HG03460 (cell line): ENCODE measurements around the gene NOXA1.

Experiments
- ATAC-seq: cut with Tn5 transposase; IDR thresholded peaks from one replicate; pipeline ENCODE4 v1.9.1; 2021; ENCODE audit not compliant: unreplicated experiment

The NOXA1 gene

DNA sequence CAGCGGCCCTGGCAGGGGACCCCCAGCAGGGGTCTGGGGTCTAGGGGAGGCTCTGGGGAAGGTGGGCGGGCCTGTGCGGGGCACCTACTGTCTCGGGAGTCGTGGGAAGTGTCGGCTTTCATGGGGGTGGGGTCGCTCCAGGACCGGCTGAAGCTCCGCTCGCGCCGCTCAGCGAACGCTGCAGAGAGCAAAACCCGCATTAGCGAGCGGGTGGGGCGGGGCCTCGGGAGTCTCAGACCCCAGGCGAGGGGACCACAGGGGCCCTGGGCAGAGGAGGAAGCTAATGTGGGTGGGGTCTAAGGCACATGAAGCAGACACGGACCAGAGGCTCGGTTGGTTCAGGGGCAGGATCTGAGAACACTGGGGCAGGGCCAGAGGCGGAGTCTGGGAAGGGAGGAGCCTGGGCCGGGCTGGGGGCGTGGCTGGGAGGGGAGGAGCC, 30.5 kb downstream of the NOXA1 start:
- ATAC-seq: peak; percentile 59

- no peak for ATAC-seq
These were observed 31.0 kb downstream of the NOXA1 start for GRCh38 chr9:137454145-137454596.

GRCh38 chr9:137454597-137455358, 31.6 kb downstream of the NOXA1 start:
- ATAC-seq: no peak

- no peak for ATAC-seq
These were observed 32.3 kb downstream of the NOXA1 start for GRCh38 chr9:137455359-137455991.

DNA sequence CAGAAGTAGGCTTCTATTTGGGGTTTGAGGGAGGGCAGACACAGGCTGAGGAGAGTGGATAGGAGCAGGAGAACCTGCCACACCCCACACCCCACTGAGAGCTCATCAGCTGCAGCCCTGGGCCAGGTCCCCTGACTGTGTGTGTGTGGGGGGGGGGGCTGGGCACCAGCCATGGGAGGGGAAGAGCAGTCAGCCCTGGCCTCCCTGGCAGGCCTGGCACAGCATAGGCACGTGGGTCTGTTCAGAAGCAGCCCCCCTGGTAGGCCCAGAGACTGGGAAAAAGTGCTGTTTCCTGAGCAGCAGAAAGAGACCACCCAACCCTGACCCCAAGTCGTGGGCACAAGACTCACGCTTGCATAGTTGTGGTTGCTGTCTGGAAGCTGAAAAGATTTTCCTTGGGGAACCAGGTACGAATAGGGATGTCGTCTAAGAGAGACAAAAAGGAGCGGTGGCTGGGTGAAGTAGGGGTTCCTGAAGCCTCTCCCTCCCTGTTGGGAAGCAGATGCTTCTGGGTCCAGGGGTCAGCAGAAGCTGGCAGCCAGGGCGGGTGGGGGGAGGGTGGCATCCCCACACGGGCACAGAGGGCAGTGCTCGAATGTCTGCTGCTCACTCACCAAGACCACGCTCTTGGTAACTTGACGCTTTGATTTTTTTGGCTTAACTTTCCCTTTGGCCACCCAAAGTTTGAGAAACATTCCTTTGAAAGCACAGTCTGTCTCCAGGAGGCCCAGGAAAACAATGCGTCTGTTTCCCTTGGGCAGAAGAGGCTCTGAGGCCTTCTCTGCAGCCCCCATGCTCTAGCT, 33.1 kb downstream of the NOXA1 start:
- ATAC-seq: no peak

DNA sequence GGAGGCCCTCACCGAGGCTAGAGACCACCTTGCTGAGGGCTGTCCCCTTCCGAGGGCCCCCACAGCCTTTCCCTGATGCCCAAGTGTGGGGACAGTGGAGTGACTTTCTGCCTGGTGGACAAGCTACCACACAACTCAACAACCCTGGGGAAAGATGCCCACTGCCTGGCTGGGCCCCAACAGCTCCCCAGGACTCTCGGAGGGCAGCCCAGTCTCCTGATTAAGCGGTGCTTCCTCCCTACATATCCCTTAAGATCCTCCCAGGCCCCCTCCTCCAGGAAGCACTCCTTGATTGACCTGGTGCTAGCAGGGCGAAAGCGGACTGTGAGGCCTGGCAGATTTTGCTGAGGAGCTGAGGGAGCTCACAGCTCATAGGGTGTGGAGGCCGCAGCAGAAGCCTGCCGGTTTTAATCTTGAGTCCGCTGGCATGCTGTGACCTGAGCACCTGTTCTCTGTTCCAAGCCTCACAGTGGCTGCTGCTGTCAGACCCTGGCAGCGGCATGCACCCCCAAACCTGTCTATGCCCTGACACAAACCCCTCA, 33.7 kb downstream of the NOXA1 start:
- no peak for ATAC-seq

GRCh38 chr9:137457406-137458193, 34.4 kb downstream of the NOXA1 start:
- ATAC-seq: no peak

DNA sequence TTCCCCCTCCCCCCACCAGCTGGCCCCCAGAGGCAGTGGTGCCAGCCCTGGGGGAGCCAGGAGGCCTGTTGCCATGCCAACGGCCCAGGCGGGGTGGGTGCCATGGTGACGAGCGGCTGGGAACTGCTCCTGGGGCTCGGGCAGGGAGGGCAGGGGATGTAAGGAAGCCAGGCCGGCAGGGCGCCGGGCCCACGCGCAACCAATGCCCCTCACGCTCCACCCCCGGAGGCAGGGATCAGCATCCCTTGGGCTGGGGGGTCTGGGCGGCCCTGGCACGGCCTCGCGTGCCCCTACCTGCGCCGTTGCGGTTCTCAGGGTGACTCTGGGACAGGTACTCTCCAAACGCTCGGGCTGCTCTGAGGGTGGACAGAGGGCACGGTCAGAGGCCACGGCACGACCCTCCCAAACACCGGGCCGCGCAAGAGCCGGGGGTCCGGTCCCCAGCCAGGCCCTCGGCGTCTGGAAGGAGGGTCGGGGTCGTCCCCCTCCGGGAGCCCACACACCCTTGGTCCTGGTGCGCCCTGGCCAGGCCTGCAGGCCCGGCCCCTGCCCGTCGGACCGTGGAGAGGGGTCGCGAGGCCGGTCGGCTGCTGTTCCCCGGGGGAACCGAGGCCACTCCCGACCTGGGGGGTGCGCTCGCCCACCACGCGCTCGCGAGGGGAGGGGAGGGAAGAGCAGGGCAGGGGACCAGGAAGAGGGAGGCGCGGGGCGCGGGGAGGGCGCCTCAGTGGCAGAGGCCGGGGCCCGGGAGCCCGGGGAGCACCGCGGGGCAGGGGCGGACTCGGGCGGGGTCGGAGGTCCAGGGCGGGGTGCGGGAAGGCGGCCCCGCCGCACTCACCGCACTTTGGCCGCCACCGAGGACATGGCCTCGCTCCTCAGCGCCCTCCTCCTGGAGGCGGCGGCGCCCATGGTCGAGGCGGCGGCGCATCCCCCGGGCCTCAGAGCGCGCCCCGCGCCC, 35.3 kb downstream of the NOXA1 start:
- ATAC-seq: peak; percentile 18

GRCh38 chr9:137459152-137459600, 36.0 kb downstream of the NOXA1 start, which contains the start of gene NSMF:
Gene NSMF, minus strand, starts transcription at chr9:137459334. Its CDS starts 232 bp downstream, at chr9:137459102.
- ATAC-seq: peak; percentile 56

DNA sequence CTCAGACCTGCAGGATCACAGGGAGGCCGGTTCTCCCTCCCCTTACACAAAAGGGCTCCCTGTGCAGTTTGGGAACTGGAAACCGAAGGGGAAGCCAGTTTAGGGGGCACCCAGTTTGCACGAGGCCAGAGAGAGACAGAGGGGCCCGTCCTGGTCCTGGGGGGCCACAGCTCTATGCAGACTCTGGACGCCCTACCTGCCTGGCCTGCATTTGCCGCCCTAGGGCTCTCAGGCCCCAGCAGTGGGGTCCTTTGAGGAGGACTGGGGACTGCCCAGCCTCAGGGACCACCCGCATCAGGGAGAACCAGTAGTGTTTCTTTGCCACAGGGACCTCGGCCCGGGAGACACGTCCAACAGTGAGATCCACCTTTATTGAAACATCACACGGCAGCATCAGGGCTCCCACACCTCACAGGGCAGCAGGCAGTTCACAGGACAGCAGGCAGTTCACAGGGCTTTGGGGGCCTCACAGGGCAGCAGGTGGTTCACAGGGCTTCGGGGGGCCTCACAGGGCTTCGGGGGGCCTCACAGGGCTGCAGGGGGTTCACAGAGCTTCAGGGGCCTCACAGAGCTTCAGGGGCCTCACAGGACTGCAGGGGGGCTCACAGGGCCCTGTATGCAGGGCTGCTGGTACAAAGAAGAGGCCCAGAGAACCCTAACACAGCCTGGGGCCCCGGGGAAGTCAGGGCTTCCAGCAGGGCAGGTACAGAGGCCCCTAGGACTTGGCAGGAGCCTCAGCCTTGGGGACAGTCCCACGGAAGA, 36.6 kb downstream of the NOXA1 start:
- ATAC-seq: no peak

DNA sequence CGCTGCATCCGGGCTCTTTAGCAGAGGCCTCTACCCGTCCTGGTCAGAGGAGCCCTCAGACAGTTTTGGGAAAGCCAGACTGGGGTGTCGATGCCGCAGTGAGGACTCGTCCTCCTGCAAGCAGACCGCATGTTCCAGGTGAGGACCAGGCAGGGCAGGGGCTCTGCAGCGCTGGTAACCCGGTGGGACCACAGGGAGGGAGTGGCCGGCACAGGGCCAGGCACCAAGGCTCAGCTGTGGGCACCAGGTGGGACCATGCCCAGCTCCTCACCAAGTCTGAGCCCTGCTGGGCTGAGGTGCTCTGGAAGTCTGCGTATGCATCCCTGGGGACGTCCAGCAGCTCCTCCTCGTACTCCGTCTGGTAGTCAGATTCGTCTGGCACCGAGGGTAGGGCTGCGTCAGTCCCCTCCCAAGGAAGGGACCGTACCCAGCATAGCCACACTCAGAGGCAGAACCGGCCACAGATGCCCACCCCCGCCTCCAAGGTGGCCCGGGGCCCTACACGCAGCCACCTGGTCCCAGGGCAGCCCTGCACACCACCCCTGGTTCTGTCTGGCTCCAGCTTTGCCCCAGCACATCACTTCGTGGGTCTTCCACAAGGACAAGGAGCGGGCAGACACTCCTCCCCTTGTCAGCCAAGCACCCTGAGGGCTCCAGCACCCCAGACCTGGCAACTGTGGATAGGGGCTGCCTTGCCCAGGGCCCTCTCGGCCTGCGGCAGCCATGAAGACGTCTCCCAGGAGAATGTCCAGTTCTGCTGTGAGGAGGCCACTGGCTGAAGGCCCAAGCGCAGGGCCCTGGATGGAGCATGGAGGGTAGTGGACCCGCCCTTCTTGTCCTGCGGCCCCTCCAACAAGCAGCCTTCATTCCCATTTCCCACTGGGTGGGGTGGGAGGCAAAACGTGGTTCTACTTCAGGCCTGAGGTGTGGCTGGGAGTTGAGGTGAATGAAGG, 37.4 kb downstream of the NOXA1 start:
- ATAC-seq: no peak

GRCh38 chr9:137461316-137461662, 38.1 kb downstream of the NOXA1 start:
- no peak for ATAC-seq

GRCh38 chr9:137461663-137462395, 38.6 kb downstream of the NOXA1 start:
- peak; percentile 55 for ATAC-seq

GRCh38 chr9:137462396-137462985, 39.3 kb downstream of the NOXA1 start:
- ATAC-seq: no peak

- no peak for ATAC-seq
These were observed 40.1 kb downstream of the NOXA1 start for GRCh38 chr9:137462986-137463930.
